GM20000 (cell line): ENCODE results near the gene GNL3.

Experiments
- DNase-seq: peaks from one replicate; pipeline ENCODE4 v3.0.0; 2012; ENCODE audit warnings: low spot score
- CTCF ChIP-seq: IDR thresholded peaks from 2 replicates; pipeline ENCODE4 v1.5.1; 2012; ENCODE audit warnings: mild to moderate bottlenecking, control low read depth; ENCODE audit errors: extremely low read depth, missing control alignments

GNL3 gene

DNA sequence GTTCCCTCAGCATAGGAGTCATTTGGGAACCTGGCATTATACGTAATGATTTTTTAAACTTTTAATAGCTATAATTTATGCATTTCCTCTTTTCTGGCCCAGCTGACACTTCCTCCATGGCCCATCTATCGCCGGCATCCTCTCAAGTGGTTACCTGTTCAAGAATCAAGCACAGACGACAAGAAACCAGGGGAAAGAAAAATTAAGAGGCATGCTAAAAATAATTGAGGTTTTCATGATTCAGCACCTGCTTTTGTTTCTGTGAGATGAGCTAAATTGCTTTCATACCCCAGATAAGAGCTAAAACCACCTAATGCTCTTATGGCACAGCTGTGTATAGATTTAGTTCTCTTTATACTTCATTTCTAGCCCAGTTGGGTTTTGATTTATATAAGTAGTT lies 21.8 kb downstream of the GNL3 start:
- TF ChIP-seq CTCF: no peak
- peak; percentile 56 for DNase-seq

- peak; percentile 45 for DNase-seq
- TF ChIP-seq CTCF: no peak
These were observed 24.7 kb downstream of the GNL3 start for GRCh38 chr3:52710512-52710911.

DNA sequence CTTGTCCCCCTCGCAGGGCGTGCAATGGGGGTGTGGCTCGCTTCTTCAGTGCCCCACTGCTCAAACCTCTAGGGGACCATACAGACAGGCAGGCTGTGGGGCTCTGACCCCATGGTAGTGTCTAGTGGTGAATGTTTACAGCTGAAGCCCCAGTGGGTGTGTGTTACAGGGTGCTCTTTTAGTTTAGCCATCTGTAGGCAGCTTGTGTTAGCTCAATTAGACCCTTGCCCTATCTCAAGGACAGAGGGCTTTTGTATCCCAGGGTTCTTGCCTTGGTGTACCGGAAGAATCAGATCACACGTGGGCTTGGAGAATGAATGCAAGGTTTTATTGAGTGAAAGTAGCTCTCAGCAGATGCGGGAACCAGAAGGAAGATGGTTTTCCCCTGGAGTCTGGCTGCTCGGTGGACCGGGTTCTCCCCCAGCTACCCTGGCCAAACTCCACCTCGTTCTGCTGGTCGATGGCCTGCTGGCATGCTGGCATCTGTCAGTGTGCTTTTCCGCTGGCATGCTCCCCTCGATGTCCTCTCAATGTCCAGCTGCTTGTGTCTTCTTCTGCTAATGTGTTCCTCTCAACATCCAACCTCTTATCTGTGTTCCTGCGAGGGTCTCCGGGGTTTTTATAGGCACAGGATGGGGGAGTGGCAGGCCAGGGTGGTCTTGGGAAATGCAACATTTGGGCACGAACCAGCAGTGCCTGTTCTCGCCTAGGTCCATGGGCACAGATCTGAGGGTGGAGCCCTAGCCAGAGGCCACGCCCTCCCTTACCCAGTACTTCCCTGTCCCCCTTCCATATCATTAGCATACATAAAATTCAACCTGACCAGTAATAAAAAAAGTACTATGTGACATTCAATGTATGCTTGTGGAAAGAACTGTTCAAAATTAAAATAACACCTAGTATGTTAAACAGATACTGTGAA lies 26.7 kb downstream of the GNL3 start:
- no peak for DNase-seq
- TF ChIP-seq CTCF: no peak

- no peak for TF ChIP-seq CTCF
These were observed 28.8 kb downstream of the GNL3 start for GRCh38 chr3:52714335-52715302.

GRCh38 chr3:52715714-52716305 lies 30.0 kb downstream of the GNL3 start:
- DNase-seq: no peak

More at GRCh38 chr3:52714335-52715302, 28.8 kb downstream of the GNL3 start:
- DNase-seq: no peak

GRCh38 chr3:52719618-52720017 lies 33.8 kb downstream of the GNL3 start:
- DNase-seq: no peak
- no peak for TF ChIP-seq CTCF

More at GRCh38 chr3:52715714-52716305, 30.0 kb downstream of the GNL3 start:
- no peak for TF ChIP-seq CTCF
